ENCODE data around the gene AURKA.

- TF ChIP-seq, protein P1, sequence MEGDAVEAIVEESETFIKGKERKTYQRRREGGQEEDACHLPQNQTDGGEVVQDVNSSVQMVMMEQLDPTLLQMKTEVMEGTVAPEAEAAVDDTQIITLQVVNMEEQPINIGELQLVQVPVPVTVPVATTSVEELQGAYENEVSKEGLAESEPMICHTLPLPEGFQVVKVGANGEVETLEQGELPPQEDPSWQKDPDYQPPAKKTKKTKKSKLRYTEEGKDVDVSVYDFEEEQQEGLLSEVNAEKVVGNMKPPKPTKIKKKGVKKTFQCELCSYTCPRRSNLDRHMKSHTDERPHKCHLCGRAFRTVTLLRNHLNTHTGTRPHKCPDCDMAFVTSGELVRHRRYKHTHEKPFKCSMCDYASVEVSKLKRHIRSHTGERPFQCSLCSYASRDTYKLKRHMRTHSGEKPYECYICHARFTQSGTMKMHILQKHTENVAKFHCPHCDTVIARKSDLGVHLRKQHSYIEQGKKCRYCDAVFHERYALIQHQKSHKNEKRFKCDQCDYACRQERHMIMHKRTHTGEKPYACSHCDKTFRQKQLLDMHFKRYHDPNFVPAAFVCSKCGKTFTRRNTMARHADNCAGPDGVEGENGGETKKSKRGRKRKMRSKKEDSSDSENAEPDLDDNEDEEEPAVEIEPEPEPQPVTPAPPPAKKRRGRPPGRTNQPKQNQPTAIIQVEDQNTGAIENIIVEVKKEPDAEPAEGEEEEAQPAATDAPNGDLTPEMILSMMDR (optimal IDR thresholded peaks at IDR 0.05 in 1 of 3, IDR thresholded peaks at IDR 0.05 in 1 of 3, conservative IDR thresholded peaks at IDR 0.05 in 1 of 3; ENCODE audit: extremely low read depth in 1 of 3, insufficient read depth in 2 of 3, low read length in 3 of 3) = no peak
- no peak for TF ChIP-seq EZH2 (IDR thresholded peaks at IDR 0.05; ENCODE audit: low read length)
Measured at GRCh38 chr20:56424931-56425330, 32.9 kb upstream of the AURKA start.
